Activated naive CD4-positive, alpha-beta T cell treated with Interleukin-2 at 50 U/mL for 16 hours (primary cell): Measurements from ENCODE around the gene APBA2.
"Not testable (repeated sequence)": the region's sequence is repeated elsewhere in the genome, so short reads cannot be mapped to it uniquely, and the experiment has no call there.

Experiments
- DNase-seq: peaks from one replicate; pipeline ENCODE4 v3.0.0-alpha.2; 2020

APBA2 gene

GRCh38 chr15:29044503-29044901 is 158.7 kb downstream of the APBA2 start:
- no peak for DNase-seq

GRCh38 chr15:29045161-29045560 is 159.4 kb downstream of the APBA2 start:
- not testable (repeated sequence) for DNase-seq

- no peak for DNase-seq
These were observed 159.9 kb downstream of the APBA2 start for GRCh38 chr15:29045717-29046116.

- DNase-seq, result no peak
These were observed 160.6 kb downstream of the APBA2 start for GRCh38 chr15:29046281-29046810.

GRCh38 chr15:29046977-29047376 is 161.2 kb downstream of the APBA2 start:
- no peak for DNase-seq

- no peak for DNase-seq
These were observed 162.2 kb downstream of the APBA2 start for GRCh38 chr15:29048011-29048410.

GRCh38 chr15:29050870-29051269 is 165.1 kb downstream of the APBA2 start:
- no peak for DNase-seq

GRCh38 chr15:29051422-29051821 is 165.6 kb downstream of the APBA2 start:
- no peak for DNase-seq

GRCh38 chr15:29053006-29053405 is 167.2 kb downstream of the APBA2 start:
- no peak for DNase-seq

GRCh38 chr15:29053661-29054131 is 167.9 kb downstream of the APBA2 start:
- no peak for DNase-seq

GRCh38 chr15:29054171-29055045 is 168.6 kb downstream of the APBA2 start:
- DNase-seq, result no peak

GRCh38 chr15:29055876-29056275 is 170.1 kb downstream of the APBA2 start:
- no peak for DNase-seq

GRCh38 chr15:29056839-29057450 is 171.2 kb downstream of the APBA2 start:
- DNase-seq, result no peak

GRCh38 chr15:29057856-29058255 is 172.1 kb downstream of the APBA2 start:
- DNase-seq, result no peak

- DNase-seq, result no peak
These were observed 173.2 kb downstream of the APBA2 start for GRCh38 chr15:29058903-29059539.

GRCh38 chr15:29059871-29060640 is 174.3 kb downstream of the APBA2 start:
- DNase-seq, result no peak

GRCh38 chr15:29061746-29062145 is 176.0 kb downstream of the APBA2 start:
- DNase-seq, result no peak

GRCh38 chr15:29062179-29062591 is 176.4 kb downstream of the APBA2 start:
- no peak for DNase-seq

GRCh38 chr15:29062626-29063025 is 176.9 kb downstream of the APBA2 start:
- no peak for DNase-seq

- DNase-seq, result no peak
These were observed 177.9 kb downstream of the APBA2 start for GRCh38 chr15:29063646-29064045.

- DNase-seq, result no peak
These were observed 178.5 kb downstream of the APBA2 start for GRCh38 chr15:29064290-29064689.

- DNase-seq, result no peak
These were observed 179.0 kb downstream of the APBA2 start for GRCh38 chr15:29064731-29065130.

- DNase-seq, result no peak
These were observed 179.8 kb downstream of the APBA2 start for GRCh38 chr15:29065571-29065970.
